IPS-18c (cell line): Measurements from ENCODE around the gene STEAP3.

ENCODE experiments used
- H3K4me3 ChIP-seq: 2 replicates; pipeline ENCODE4 v1.7.0; 2013; ENCODE audit warnings: low read depth, mild to moderate bottlenecking, low read length, moderate library complexity; ENCODE audit not compliant: insufficient read depth
- H3K9me3 ChIP-seq: one replicate; pipeline ENCODE4 v1.6.1; 2013; ENCODE audit warnings: mild to moderate bottlenecking, low read length, moderate library complexity; ENCODE audit not compliant: control insufficient read depth, insufficient read depth

Gene STEAP3

GRCh38 chr2:119196301-119197125, 27.1 kb upstream of the STEAP3 start:
- H3K4me3 ChIP-seq, result no peak overlapping the region
- no peaks in the 10 kb centered on the region for H3K9me3 ChIP-seq

DNA sequence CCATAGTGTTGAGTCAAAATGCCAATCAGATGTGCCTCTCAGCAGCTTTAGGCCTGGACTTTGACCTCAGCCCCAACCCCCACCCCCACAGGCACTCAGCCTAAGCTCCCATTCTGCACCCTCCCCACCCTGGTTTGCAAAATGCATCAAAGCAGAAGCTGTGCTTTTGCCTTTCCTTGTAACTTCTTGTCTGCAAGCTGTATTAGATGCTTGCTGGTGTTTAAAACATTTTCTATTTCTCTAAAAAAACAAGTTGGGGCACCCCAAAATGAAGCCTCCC, 26.6 kb upstream of the STEAP3 start:
- H3K4me3 ChIP-seq, result no peak overlapping the region
- H3K9me3 ChIP-seq, result no peaks in the 10 kb centered on the region

DNA sequence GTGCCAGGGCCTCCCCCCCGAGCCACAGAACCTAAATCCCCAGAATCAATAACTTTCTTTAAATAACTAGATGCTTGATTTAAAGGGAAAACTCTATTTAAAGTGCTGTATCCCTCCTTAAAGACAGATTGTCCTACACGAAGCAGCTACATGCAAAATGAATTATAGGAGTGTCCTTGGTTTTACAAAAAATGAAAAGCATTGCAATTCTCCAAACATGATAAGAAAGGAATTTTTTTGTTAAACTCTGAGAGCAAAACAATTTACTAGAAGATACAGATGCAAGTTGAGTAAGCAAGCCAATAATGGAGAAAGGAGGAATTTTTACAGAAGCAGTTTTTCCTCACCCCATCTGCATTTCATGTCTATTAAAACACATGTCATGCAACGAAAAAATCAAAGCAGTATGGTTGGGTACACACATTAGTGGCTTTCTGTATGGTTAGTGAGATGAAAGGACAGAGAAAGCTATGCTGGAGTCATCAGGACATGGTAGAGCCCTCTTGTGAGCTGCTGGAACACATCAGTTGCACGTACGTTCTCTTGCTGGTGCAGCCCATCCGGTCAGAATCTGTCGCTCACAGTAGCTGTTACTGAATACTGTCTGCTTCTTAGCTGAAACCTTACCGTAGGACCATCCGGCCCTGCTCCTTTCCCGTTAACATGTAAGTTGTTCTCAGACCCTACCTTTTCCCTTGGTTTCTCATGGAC, 25.9 kb upstream of the STEAP3 start:
- H3K9me3 ChIP-seq, result no peaks in the 10 kb centered on the region
- H3K4me3 ChIP-seq, result no peak overlapping the region

DNA sequence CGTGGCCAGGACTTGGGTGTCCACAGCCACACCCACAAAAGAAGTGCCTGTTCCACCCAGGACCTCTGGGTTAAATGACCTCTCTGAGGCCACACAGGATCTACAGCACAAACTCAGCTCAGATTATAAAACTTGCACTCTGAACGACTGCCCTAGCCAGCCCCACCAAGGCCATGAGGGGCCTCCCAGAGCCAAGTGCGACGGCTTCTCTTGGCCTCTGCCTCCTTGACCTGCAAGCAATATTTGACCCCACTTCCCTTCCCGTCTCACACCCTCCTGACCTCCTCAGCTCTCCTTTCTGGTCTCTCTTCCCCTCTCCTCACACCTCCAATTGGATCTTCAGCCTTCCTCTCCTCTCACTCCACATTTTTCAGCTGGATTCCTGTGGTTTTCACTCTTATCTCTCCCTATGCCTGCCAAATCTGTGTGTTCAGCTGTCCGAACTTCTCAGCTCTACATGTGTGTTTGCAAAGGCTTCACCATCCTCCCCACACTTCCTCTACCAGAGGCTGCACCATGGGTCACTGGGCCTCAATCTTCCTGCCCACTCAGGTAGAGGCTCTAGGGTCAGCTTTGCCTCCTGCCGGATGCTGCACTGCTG, 25.3 kb upstream of the STEAP3 start:
- Histone ChIP-seq H3K9me3 (no peaks in the 10 kb centered on the region), H3K4me3 (no peak overlapping the region)

DNA sequence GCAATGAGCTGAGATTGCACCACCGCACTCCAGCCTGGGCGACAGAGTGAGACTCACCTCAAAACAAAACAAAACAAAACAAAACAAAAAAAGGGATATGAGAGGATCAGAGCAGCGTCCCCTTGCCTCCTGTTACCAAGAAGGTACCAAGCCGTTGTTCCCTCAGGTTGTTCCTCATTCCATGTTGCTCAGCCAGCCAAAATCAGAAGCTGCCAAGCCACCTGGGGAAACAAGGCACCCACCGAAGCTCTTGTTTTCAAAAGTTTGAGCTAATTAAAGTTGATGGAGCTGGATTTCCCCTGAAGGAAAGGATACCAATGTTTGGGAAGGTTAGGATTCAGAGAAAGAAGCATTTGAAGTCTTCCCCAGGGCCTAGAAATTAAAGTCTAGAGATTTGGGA, 21.8 kb upstream of the STEAP3 start:
- no peaks in the 10 kb centered on the region for H3K9me3 ChIP-seq
- no peak overlapping the region for H3K4me3 ChIP-seq

DNA sequence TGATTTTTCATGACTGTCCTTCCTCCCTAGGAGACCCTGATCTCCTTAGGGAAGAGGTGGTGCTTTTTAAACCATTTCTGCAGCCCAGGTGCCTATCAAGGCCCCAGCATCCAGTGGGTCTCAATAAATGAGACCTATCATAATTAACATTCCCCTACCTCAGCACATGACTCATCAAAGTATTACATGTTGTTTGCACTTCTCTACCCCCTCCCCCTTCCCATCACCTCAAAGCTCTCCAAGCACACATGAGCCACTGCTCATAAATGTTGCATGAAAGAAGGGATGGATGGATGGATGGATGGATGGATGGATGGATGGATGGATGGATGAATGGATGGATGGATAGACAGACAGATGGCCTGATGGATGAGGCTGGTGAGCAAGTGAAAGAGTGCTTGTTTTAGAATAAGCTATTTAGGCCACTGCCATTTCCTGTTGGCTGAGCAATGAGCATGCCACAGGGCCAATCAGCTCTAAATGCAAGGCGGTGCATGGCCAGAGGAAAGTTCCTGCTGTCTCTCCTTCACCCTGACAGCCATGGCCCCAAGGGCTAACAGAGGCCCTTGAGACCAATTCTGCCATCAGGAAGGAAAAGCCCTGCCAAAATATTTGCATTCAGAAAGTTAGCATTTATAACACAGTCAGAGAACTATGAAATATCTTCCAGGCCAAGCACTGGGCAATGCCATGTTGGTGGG, 20.9 kb upstream of the STEAP3 start:
- Histone ChIP-seq H3K4me3 (no peak overlapping the region), H3K9me3 (no peaks in the 10 kb centered on the region)

GRCh38 chr2:119204525-119204924, 19.1 kb upstream of the STEAP3 start:
- no peak overlapping the region for H3K4me3 ChIP-seq
- H3K9me3 ChIP-seq, result no peaks in the 10 kb centered on the region

- no peak overlapping the region for H3K4me3 ChIP-seq
- H3K9me3 ChIP-seq, result no peaks in the 10 kb centered on the region
These were observed 18.5 kb upstream of the STEAP3 start for GRCh38 chr2:119205001-119205706.

GRCh38 chr2:119206201-119206600, 17.4 kb upstream of the STEAP3 start:
- no peak overlapping the region for H3K4me3 ChIP-seq
- H3K9me3 ChIP-seq, result no peaks in the 10 kb centered on the region

DNA sequence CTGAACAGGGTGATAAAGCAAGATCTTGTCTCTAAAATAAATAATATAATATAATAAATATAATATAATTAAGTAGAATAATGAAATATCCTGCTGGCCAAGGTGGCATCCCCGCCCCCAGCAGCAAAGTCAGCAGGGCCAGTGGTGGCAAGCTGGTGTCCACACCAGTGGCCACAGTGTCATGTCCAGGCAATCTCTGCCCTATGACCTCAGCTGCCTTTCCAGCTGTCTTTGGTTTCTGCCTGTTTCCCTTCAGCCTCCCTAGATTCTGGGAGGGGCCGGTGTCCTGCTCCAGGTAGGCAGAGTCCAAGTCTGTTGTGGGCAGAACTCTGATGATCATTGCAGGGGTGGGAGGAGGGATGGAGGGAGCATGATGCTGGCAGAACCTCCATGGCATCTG, 16.2 kb upstream of the STEAP3 start:
- Histone ChIP-seq H3K9me3 (no peaks in the 10 kb centered on the region), H3K4me3 (no peak overlapping the region)

DNA sequence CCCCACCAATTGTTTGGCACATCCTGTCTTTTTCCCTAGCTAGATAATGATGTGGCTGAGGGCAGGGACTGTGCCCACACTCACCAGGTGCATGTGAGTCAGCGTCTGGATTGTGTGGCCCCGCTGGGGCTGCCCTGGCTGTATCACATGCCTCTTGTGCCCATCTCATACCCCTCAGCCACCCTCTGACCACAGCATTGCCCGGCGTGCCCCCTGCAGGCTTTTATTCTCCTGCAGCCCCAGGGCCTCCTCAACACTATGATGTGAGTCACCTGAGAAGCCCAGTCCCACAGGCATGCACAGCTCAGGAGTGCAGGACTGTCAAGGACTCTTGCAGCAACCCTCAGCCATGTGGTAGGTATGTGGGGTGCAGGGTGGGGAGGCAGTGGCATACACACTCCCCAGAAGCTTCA, 14.8 kb upstream of the STEAP3 start:
- H3K9me3 ChIP-seq, result no peaks in the 10 kb centered on the region
- H3K4me3 ChIP-seq, result no peak overlapping the region

DNA sequence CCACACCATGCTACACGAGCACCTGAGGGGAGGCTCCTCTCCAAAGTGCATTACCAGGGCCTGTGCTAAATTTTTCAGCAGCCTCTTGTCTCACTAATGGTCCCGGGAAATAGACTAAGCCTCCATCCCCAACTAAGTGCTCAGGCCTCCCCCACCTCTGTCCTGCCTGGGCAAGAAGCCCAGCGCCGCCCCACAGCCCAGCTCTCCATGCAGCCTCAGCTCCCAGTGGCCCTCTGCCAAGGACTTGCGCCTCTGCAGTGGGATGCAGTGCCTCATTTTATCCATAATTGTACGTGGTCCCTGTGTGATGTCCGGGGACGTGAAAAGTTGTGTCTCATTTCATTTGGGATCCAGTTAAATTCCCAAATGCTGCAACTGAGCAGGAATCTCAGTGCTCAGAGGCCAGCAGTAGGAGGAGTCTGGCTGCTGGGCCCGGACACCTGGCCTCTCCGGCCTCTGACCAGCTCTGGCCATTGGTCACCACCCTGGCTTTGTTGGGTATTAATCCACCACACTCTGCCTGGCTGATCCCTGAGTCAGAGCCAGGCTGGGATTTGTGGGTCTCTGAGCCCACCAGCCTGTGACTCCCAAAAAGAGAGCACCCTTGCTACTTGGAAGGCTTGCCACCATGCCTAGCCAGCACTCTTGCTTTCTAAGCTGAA, 11.4 kb upstream of the STEAP3 start:
- peaks cover 2% of the 10 kb centered on the region for H3K9me3 ChIP-seq
- no peak overlapping the region for H3K4me3 ChIP-seq

DNA sequence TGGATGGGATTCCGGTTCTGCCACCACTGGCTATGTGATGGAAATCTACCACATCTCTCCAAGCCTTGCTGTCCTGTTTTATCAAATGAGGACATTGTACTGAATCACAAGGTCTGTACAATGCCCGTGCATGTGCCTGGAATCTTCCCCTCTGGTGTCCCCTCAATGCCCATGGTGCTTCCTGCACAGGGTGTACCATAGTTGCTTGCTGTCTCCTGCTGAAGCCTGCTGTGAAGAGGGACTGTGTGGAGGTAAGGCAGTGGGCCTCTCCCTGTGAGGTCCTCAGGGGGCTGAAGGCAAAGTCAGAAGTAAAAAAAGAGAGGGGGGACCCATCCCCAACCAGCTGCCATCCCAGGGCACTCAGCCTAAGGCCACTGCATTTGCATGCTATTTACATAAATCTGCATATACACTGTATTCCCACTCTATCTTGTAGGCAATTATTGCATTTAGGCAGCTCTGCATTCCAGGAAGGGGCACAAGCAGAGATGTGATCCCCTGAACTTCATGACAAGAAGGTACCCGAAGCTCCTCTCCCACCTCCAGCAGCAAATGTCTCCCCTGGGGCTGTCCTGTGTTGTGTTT, 9.1 kb upstream of the STEAP3 start:
- Histone ChIP-seq H3K9me3 (peaks cover 2% of the 10 kb centered on the region), H3K4me3 (no peak overlapping the region)

GRCh38 chr2:119216994-119217393, 6.6 kb upstream of the STEAP3 start:
- Histone ChIP-seq H3K9me3 (peaks cover 2% of the 10 kb centered on the region), H3K4me3 (no peak overlapping the region)

DNA sequence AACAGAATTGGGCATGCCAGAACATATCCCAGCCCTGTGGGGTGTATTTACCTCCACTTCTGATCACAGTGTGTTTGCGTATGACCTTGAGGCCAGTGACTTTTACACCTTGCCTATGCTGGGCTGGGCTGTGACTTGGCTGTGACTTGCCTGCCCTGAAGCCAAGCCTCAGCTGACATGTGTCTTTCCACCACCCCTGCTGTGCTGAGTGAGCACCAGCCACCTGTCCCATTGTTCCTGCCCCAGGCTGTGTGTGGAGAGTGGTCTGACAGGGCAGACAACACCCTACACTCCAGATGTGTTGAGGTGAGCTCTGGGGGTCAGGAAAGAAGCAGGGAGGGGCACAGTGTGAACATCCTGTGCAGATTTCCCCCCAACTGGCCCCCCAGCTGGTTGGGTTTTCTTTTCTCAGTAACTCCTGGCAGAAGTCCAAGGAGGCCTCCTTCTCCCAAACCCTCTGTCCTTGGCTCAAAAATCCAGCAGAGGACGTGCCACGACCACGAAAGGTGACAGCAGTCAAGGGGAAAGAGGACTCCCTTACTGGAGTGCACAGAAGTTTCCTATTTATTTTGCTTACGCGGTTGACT, 5.1 kb upstream of the STEAP3 start:
- H3K9me3 ChIP-seq, result peaks cover 2% of the 10 kb centered on the region
- no peak overlapping the region for H3K4me3 ChIP-seq

DNA sequence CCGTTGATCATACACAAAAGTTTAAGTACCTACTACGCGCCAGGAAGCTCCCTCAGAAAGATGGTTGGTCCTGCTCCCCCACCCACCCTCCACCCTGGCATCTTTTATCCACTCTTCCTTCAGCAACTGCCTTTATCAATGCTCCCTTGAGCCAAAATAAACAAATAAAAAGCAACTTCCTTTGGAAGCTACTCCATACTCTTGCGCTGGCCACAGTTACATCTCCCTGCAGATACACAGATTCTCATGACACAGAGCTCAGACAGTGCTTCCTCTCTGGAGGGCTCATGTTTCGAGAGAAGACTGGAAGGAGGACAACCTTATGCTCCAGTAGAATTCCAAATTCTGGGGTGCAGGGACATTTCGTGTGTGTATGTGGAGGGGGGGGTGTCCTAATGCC, 3.8 kb upstream of the STEAP3 start:
- peaks cover 2% of the 10 kb centered on the region for H3K9me3 ChIP-seq
- no peak overlapping the region for H3K4me3 ChIP-seq
